AG09319 (cell line): ENCODE results near the gene MSH5.
"Not testable (repeated sequence)": the region's sequence is repeated elsewhere in the genome, so short reads cannot be mapped to it uniquely, and the experiment has no call there.

Experiments
- DNase-seq: peaks from one replicate; pipeline ENCODE4 v3.0.0-alpha.2; 2010; ENCODE audit warnings: low read depth; ENCODE audit errors: extremely low read depth
- CTCF ChIP-seq: IDR thresholded peaks from 2 replicates; pipeline ENCODE4 v1.5.1; 2011; ENCODE audit warnings: low read depth, mild to moderate bottlenecking, inconsistent platforms, low read length, moderate library complexity

The MSH5 gene

GRCh38 chr6:31794294-31794865 is 54.6 kb downstream of the MSH5 start:
- DNase-seq = no peak
- TF ChIP-seq CTCF = no peak

GRCh38 chr6:31794866-31795615 is 55.2 kb downstream of the MSH5 start:
- TF ChIP-seq CTCF = no peak
- no peak for DNase-seq

GRCh38 chr6:31795616-31796298 is 56.0 kb downstream of the MSH5 start, which contains the start of gene VARS1:
VARS1 (minus strand) TSS chr6:31795752; CDS start chr6:31795217, 535 bp downstream.
- DNase-seq = peak; percentile 82
- peak; percentile 73 for TF ChIP-seq CTCF

GRCh38 chr6:31796993-31797385 is 57.2 kb downstream of the MSH5 start:
- no peak for TF ChIP-seq CTCF
- DNase-seq = no peak

GRCh38 chr6:31797588-31797987 is 57.8 kb downstream of the MSH5 start:
- TF ChIP-seq CTCF = no peak
- DNase-seq = no peak

- TF ChIP-seq CTCF = no peak
- DNase-seq = no peak
Measured at GRCh38 chr6:31799781-31800180, 60.0 kb downstream of the MSH5 start.

GRCh38 chr6:31801031-31801927 is 61.5 kb downstream of the MSH5 start:
- not testable (repeated sequence) for DNase-seq
